Measurements from ENCODE around the gene KCNN3. TPM values are rescaled to one million over a fixed set of nuclear protein-coding genes. Genes with fewer than 3 reads are reported as not detected.

Gene KCNN3
- total RNA-seq, 2 donors from 2014 or later: 3.9 to 4.4 TPM

GRCh38 chr1:154659823-154660592, 210.1 kb downstream of the KCNN3 start:
- TF ChIP-seq CTCF (IDR thresholded peaks at IDR 0.05): no peak
- no peaks in the 10 kb centered on the region for H3K36me3 ChIP-seq
- H3K27ac ChIP-seq: no peak overlapping the region
- DNase-seq (ENCODE audit: low spot score): no peak
- H3K9me3 ChIP-seq: no peaks in the 10 kb centered on the region
- no peaks in the 10 kb centered on the region for H3K27me3 ChIP-seq
- H3K4me1 ChIP-seq: no peaks in the 10 kb centered on the region
- no peak overlapping the region for H3K4me3 ChIP-seq

GRCh38 chr1:154657556-154657955, 212.5 kb downstream of the KCNN3 start:
- Histone ChIP-seq H3K27ac (no peak overlapping the region), H3K36me3 (no peaks in the 10 kb centered on the region), H3K9me3 (no peaks in the 10 kb centered on the region), H3K4me3 (no peak overlapping the region), H3K27me3 (no peaks in the 10 kb centered on the region), H3K4me1 (no peaks in the 10 kb centered on the region)
- no peak for DNase-seq (ENCODE audit: low spot score)
- TF ChIP-seq CTCF (IDR thresholded peaks at IDR 0.05): no peak

- H3K27ac ChIP-seq: no peak overlapping the region
- H3K27me3 ChIP-seq: no peaks in the 10 kb centered on the region
- H3K4me1 ChIP-seq: no peaks in the 10 kb centered on the region
- no peaks in the 10 kb centered on the region for H3K36me3 ChIP-seq
- no peak for DNase-seq (ENCODE audit: low spot score)
- TF ChIP-seq CTCF (IDR thresholded peaks at IDR 0.05): no peak
- no peaks in the 10 kb centered on the region for H3K9me3 ChIP-seq
- H3K4me3 ChIP-seq: no peak overlapping the region
Observed at GRCh38 chr1:154652893-154653292, 217.2 kb downstream of the KCNN3 start.

Other genes with a start within 250 kb of the KCNN3 start
- gene PMVK, start 66.4 kb upstream of the KCNN3 start, total RNA-seq: 10 to 100 TPM; 15.7 to 21.2 TPM
- gene PBXIP1, start 85.8 kb upstream of the KCNN3 start, total RNA-seq: 100 to 1,000 TPM in 1 of 2 donors, 10 to 100 TPM in 1; 81.4 to 101 TPM
- 10 to 100 TPM; 13.9 to 18.4 TPM for gene PYGO2, start 91.5 kb upstream of the KCNN3 start, total RNA-seq
- gene SHC1, start 100.5 kb upstream of the KCNN3 start, total RNA-seq: 10 to 100 TPM; 69.5 to 80.5 TPM
- 10 to 100 TPM; 20.0 to 23.8 TPM for gene CKS1B, start 104.4 kb upstream of the KCNN3 start, total RNA-seq
- gene FLAD1, start 113.1 kb upstream of the KCNN3 start, total RNA-seq: 10 to 100 TPM; 19.5 to 24.8 TPM
- gene LENEP, start 123.3 kb upstream of the KCNN3 start, total RNA-seq: not detected
- gene ZBTB7B, start 132.5 kb upstream of the KCNN3 start, total RNA-seq: 10 to 100 TPM; 30.3 to 53.4 TPM
- gene DCST2, start 163.5 kb upstream of the KCNN3 start, total RNA-seq: not detected
- gene DCST1, start 163.5 kb upstream of the KCNN3 start, total RNA-seq: not detected
- 10 to 100 TPM; 64.6 to 96.7 TPM for gene ADAM15, start 181.0 kb upstream of the KCNN3 start, total RNA-seq
- gene EFNA4, start 193.5 kb upstream of the KCNN3 start, total RNA-seq: 1 to 10 TPM; 2.2 to 3.5 TPM
- gene EFNA3, start 208.6 kb upstream of the KCNN3 start, total RNA-seq: 1 to 10 TPM in 1 of 2 donors, not detected in 1; 3.2 TPM